ENCODE data around the gene PI4KB. TPM values are rescaled to one million over a fixed set of nuclear protein-coding genes. Genes with fewer than 3 reads are reported as not detected.

The PI4KB gene
- total and polyA plus RNA-seq, 9 of the 15 experiments (the other 6 are each of a cell fraction or from before 2014, with no cell fraction given): 3.1 to 65.4 (median 45.1) TPM

DNA sequence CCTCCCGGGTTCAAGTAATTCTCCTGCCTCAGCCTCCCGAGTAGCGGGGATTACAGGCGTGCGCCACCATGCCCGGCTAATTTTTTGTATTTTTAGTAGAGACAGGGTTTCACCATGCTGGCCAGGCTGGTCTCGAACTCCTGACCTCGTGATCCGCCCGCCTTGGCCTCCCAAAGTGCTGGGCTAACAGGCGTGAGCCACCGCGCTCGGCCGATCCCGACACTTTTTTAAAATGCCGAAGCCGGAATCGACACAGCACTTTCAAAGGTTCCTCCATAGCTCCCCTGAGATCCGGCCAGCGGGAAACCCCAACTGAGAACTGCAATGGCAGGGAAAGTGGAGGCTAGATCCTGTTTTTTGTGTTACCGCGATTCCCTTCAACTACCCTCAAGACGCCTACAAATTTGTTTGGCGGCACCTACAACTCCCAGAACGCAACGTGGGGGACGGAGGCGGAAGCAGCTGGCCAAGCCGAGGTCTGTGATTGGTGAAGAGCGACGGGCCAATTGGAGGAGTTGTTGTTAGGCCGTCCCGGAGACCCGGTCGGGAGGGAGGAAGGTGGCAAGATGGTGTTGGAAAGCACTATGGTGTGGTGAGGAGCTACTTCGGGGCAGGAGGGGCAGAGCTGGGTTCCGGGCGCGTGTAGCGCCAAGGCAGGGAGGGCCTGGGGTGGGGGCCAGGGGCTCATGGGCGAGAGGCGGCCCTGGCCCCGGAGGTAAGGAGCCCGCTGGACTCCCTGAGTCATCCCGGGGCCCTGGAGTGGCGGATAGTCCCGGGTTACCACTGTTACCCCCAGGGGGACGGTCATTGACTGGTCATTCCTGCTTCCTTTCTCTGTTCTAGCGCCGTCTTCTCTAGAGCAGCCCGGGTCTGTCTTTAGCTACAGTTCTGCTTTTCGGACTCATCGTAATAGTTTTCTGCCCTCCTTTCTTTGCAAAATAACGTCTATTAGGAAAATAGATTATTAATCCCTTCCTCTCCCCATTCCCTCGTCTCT, 72.7 kb downstream of the PI4KB start, which contains the start of gene PSMD4 (continued):
- TF ChIP-seq, protein P1, sequence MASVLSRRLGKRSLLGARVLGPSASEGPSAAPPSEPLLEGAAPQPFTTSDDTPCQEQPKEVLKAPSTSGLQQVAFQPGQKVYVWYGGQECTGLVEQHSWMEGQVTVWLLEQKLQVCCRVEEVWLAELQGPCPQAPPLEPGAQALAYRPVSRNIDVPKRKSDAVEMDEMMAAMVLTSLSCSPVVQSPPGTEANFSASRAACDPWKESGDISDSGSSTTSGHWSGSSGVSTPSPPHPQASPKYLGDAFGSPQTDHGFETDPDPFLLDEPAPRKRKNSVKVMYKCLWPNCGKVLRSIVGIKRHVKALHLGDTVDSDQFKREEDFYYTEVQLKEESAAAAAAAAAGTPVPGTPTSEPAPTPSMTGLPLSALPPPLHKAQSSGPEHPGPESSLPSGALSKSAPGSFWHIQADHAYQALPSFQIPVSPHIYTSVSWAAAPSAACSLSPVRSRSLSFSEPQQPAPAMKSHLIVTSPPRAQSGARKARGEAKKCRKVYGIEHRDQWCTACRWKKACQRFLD (CRISPR knock-in tag; IDR thresholded peaks at IDR 0.05): peak; percentile 27; the same call in 1 of the 2 replicates
- TF ChIP-seq RFX5 (IDR thresholded peaks at IDR 0.05; ENCODE audit: low read depth, low read length) (no peak), MTA2 (IDR thresholded peaks at IDR 0.05; ENCODE audit: low read depth) (no peak), ETV5 (CRISPR knock-in tag; IDR thresholded peaks at IDR 0.05; ENCODE audit: low read depth) (no peak; the same call in 1 of the 2 replicates), FOXJ2 (tag; IDR thresholded peaks at IDR 0.05) (no peak; the same call in 1 of the 2 replicates), GATAD2B (IDR thresholded peaks at IDR 0.05; ENCODE audit: borderline replicate concordance) (no peak), ZNF224 (CRISPR knock-in tag; IDR thresholded peaks at IDR 0.05) (0 out of 2 replicates have a peak, but pooled peaks have one; percentile 20), BMI1 (IDR thresholded peaks at IDR 0.05; ENCODE audit: low read length) (no peak), ZNF507 (tag; conservative IDR thresholded peaks at IDR 0.05) (no peak), RFX1 (IDR thresholded peaks at IDR 0.05) (peak; percentile 46; the same call in 1 of the 2 replicates), TAF15 (IDR thresholded peaks at IDR 0.05; ENCODE audit: low read depth, low read length) (no peak), TOE1 (IDR thresholded peaks at IDR 0.05; ENCODE audit: borderline replicate concordance) (peak; percentile 21; the same call in 1 of the 2 replicates), TOE1 (CRISPR knock-in tag; IDR thresholded peaks at IDR 0.05; ENCODE audit: borderline replicate concordance, low read depth) (no peak), HCFC1 (IDR thresholded peaks at IDR 0.05; ENCODE audit: low read depth, low read length) (peak; percentile 94), ZNF551 (CRISPR knock-in tag; IDR thresholded peaks at IDR 0.05) (no peak), ZNF174 (CRISPR knock-in tag; IDR thresholded peaks at IDR 0.05) (no peak), E2F3 (CRISPR knock-in tag; IDR thresholded peaks at IDR 0.05) (no peak), HSF4 (CRISPR knock-in tag; IDR thresholded peaks at IDR 0.05; ENCODE audit: borderline replicate concordance) (no peak)
- TF ChIP-seq, protein P2, sequence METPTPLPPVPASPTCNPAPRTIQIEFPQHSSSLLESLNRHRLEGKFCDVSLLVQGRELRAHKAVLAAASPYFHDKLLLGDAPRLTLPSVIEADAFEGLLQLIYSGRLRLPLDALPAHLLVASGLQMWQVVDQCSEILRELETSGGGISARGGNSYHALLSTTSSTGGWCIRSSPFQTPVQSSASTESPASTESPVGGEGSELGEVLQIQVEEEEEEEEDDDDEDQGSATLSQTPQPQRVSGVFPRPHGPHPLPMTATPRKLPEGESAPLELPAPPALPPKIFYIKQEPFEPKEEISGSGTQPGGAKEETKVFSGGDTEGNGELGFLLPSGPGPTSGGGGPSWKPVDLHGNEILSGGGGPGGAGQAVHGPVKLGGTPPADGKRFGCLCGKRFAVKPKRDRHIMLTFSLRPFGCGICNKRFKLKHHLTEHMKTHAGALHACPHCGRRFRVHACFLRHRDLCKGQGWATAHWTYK (CRISPR knock-in tag; IDR thresholded peaks at IDR 0.05): no peak
- TF ChIP-seq, protein P3, sequence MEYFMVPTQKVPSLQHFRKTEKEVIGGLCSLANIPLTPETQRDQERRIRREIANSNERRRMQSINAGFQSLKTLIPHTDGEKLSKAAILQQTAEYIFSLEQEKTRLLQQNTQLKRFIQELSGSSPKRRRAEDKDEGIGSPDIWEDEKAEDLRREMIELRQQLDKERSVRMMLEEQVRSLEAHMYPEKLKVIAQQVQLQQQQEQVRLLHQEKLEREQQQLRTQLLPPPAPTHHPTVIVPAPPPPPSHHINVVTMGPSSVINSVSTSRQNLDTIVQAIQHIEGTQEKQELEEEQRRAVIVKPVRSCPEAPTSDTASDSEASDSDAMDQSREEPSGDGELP (CRISPR knock-in tag; IDR thresholded peaks at IDR 0.05; ENCODE audit: borderline replicate concordance): peak; percentile 100
- TF ChIP-seq, protein P4, sequence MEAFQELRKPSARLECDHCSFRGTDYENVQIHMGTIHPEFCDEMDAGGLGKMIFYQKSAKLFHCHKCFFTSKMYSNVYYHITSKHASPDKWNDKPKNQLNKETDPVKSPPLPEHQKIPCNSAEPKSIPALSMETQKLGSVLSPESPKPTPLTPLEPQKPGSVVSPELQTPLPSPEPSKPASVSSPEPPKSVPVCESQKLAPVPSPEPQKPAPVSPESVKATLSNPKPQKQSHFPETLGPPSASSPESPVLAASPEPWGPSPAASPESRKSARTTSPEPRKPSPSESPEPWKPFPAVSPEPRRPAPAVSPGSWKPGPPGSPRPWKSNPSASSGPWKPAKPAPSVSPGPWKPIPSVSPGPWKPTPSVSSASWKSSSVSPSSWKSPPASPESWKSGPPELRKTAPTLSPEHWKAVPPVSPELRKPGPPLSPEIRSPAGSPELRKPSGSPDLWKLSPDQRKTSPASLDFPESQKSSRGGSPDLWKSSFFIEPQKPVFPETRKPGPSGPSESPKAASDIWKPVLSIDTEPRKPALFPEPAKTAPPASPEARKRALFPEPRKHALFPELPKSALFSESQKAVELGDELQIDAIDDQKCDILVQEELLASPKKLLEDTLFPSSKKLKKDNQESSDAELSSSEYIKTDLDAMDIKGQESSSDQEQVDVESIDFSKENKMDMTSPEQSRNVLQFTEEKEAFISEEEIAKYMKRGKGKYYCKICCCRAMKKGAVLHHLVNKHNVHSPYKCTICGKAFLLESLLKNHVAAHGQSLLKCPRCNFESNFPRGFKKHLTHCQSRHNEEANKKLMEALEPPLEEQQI (IDR thresholded peaks at IDR 0.05): peak; percentile 25; the same call in 1 of the 2 replicates
